Measurements from ENCODE around the gene NIPA2. TPM values are rescaled to one million over a fixed set of nuclear protein-coding genes. Genes with fewer than 3 reads are reported as not detected.

Gene NIPA2
- polyA plus RNA-seq, 3 donors = 26.7 to 75.8 (median 49.0) TPM

GRCh38 chr15:22880981-22881738 is 42.7 kb downstream of the NIPA2 start:
- intact Hi-C loops (cut with micrococcal nuclease) = loop anchor here (10.0 kb wide), 1 partner anchor 64 kb away; no protein-coding TSS in a partner anchor
- Mint-ChIP-seq H3K9me3 (peaks cover 5 to 15% (median 10%) of the 10 kb centered on the region in 7 donors), H3K4me1 (no peaks in the 10 kb centered on the region), H3K4me3 (no peak overlapping the region), H3K27me3 (ENCODE audit: low read depth in 3 of 3) (peaks cover 0 to 1% (median 0%) of the 10 kb centered on the region in 3 donors), H3K27ac (peak overlapping the region in 2 of 7 donors; percentile 2 to 38), H3K36me3 (peaks cover 75 to 88% of the 10 kb centered on the region in 2 donors)
- Histone ChIP-seq H3K27me3 (ENCODE audit: control insufficient read depth in 2 of 2, insufficient read depth in 2 of 2, low read length in 2 of 2) (no peaks in the 10 kb centered on the region), H3K27ac (ENCODE audit: low read depth in 1 of 2, low read length in 2 of 2) (no peak overlapping the region), H4K20me1 (ENCODE audit: insufficient read depth, low read length) (no peaks in the 10 kb centered on the region), H2AFZ (ENCODE audit: insufficient read depth, low read depth, low read length, poor library complexity, severe bottlenecking) (no peak overlapping the region), H3K9ac (ENCODE audit: insufficient read depth, low read length, poor library complexity, severe bottlenecking) (no peak overlapping the region), H3K4me3 (replicated peaks in 1 of 3; ENCODE audit: low read depth in 2 of 3, low read length in 3 of 3) (no peak overlapping the region), H3K4me2 (replicated peaks; ENCODE audit: extremely low read depth, low read length, poor library complexity, severe bottlenecking) (no peak overlapping the region), H3K79me2 (ENCODE audit: insufficient read depth, low read length) (no peaks in the 10 kb centered on the region), H3K4me1 (ENCODE audit: control insufficient read depth in 1 of 2, insufficient read depth in 2 of 2, low read length in 2 of 2) (no peaks in the 10 kb centered on the region), H3K36me3 (replicated peaks in 1 of 2; ENCODE audit: control insufficient read depth in 1 of 2, insufficient read depth in 2 of 2, low read length in 2 of 2) (peaks cover 56 to 73% of the 10 kb centered on the region in 2 donors), H3K9me3 (replicated peaks in 1 of 2; ENCODE audit: control insufficient read depth in 1 of 2, insufficient read depth in 1 of 2, low read length in 2 of 2) (peaks cover 0 to 15% of the 10 kb centered on the region in 2 donors)
- no peak for DNase-seq
- no peak for TF ChIP-seq CTCF (IDR thresholded peaks at IDR 0.05)
- 97% methylated on average over 17 of the region's 19 CpGs for WGBS (ENCODE audit: insufficient coverage)

GRCh38 chr15:22881739-22882440 is 43.4 kb downstream of the NIPA2 start:
- TF ChIP-seq CTCF (IDR thresholded peaks at IDR 0.05) = no peak
- Histone ChIP-seq H2AFZ (ENCODE audit: insufficient read depth, low read depth, low read length, poor library complexity, severe bottlenecking) (no peak overlapping the region), H3K36me3 (replicated peaks in 1 of 2; ENCODE audit: control insufficient read depth in 1 of 2, insufficient read depth in 2 of 2, low read length in 2 of 2) (peaks cover 53 to 73% of the 10 kb centered on the region in 2 donors), H3K4me1 (ENCODE audit: control insufficient read depth in 1 of 2, insufficient read depth in 2 of 2, low read length in 2 of 2) (no peaks in the 10 kb centered on the region), H3K27me3 (ENCODE audit: control insufficient read depth in 2 of 2, insufficient read depth in 2 of 2, low read length in 2 of 2) (no peaks in the 10 kb centered on the region), H4K20me1 (ENCODE audit: insufficient read depth, low read length) (no peaks in the 10 kb centered on the region), H3K27ac (ENCODE audit: low read depth in 1 of 2, low read length in 2 of 2) (no peak overlapping the region), H3K79me2 (ENCODE audit: insufficient read depth, low read length) (no peaks in the 10 kb centered on the region), H3K9me3 (replicated peaks in 1 of 2; ENCODE audit: control insufficient read depth in 1 of 2, insufficient read depth in 1 of 2, low read length in 2 of 2) (peaks cover 0 to 14% of the 10 kb centered on the region in 2 donors), H3K4me3 (replicated peaks in 1 of 3; ENCODE audit: low read depth in 2 of 3, low read length in 3 of 3) (no peak overlapping the region), H3K9ac (ENCODE audit: insufficient read depth, low read length, poor library complexity, severe bottlenecking) (no peak overlapping the region), H3K4me2 (replicated peaks; ENCODE audit: extremely low read depth, low read length, poor library complexity, severe bottlenecking) (no peak overlapping the region)
- Mint-ChIP-seq H3K27me3 (ENCODE audit: low read depth in 3 of 3) (peaks cover 0 to 1% (median 0%) of the 10 kb centered on the region in 3 donors), H3K36me3 (peaks cover 74 to 87% of the 10 kb centered on the region in 2 donors), H3K4me1 (no peaks in the 10 kb centered on the region), H3K9me3 (peaks cover 5 to 15% (median 10%) of the 10 kb centered on the region in 7 donors), H3K27ac (peak overlapping the region in 2 of 7 donors; percentile 2 to 38), H3K4me3 (no peak overlapping the region)
- DNase-seq = no peak
- intact Hi-C loops (cut with micrococcal nuclease) = loop anchor here (10.0 kb wide), 1 partner anchor 63 kb away; no protein-coding TSS in a partner anchor
- 97% methylated on average over 22 of the region's 25 CpGs for WGBS (ENCODE audit: insufficient coverage)
